A549 treated with AZD9567 at 1 μM for 4 hours (cell line): ENCODE data around the gene RPF1. TPM values are rescaled to one million over a fixed set of nuclear protein-coding genes. Genes with fewer than 3 reads are reported as not detected.

Source experiments
- total RNA-seq: library from RNA; stranded (reverse); fragments of 200-300 nt; extraction: Qiagen RNA extraction; gene quantifications from 5 replicates; pipeline ENCODE4 v1.2.3, GENCODE V29; 2022; ENCODE audit not compliant: insufficient read depth

The RPF1 gene, protein sequence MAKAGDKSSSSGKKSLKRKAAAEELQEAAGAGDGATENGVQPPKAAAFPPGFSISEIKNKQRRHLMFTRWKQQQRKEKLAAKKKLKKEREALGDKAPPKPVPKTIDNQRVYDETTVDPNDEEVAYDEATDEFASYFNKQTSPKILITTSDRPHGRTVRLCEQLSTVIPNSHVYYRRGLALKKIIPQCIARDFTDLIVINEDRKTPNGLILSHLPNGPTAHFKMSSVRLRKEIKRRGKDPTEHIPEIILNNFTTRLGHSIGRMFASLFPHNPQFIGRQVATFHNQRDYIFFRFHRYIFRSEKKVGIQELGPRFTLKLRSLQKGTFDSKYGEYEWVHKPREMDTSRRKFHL
- total RNA-seq = 31.0 to 35.9 TPM (median 34.4 TPM) in 5 replicates

DNA sequence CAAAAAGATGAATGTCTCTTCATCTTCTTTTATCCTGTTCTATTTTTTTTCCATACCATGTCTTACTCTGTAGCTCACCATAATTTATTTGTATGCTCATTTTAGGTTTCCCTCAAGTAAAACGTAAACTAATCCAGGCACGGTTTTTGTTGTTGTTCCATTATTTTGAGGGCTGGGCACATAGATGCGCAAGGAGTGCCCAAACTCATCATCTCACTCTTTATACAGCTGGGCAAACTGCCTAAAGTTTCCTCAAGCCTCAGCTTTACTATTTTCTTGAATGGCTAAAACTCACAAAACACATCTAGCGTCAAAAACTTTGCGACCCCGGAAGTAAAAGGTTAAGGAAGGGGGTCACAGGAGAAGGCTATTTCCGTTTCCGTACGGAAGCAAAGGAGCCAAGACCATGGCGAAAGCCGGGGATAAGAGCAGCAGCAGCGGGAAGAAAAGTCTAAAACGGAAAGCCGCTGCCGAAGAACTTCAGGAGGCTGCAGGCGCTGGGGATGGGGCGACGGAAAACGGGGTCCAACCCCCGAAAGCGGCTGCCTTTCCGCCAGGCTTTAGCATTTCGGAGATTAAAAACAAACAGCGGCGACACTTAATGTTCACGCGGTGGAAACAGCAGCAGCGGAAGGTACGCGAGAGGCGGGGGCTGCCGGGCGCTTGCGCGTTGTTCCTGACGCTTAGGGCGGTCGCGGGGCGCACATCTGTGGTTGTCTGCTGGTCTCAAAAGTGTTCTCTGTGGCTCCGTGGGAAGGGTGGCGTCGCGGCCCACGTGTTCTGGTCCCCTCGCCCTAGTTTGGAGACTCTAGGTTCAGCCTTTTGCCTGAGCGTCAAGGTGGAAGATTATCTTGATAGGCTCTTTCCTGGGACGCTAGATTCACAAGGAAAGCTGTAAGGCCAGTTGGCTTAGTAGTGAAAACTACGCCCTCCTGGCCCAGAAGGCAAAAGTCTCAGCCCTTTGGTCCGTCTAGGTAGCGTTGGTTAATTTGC is at the start of gene RPF1:
RPF1 (plus strand) TSS at position 391 of the 993 bp plus-strand sequence; CDS start at position 407, 16 bp downstream.

DNA sequence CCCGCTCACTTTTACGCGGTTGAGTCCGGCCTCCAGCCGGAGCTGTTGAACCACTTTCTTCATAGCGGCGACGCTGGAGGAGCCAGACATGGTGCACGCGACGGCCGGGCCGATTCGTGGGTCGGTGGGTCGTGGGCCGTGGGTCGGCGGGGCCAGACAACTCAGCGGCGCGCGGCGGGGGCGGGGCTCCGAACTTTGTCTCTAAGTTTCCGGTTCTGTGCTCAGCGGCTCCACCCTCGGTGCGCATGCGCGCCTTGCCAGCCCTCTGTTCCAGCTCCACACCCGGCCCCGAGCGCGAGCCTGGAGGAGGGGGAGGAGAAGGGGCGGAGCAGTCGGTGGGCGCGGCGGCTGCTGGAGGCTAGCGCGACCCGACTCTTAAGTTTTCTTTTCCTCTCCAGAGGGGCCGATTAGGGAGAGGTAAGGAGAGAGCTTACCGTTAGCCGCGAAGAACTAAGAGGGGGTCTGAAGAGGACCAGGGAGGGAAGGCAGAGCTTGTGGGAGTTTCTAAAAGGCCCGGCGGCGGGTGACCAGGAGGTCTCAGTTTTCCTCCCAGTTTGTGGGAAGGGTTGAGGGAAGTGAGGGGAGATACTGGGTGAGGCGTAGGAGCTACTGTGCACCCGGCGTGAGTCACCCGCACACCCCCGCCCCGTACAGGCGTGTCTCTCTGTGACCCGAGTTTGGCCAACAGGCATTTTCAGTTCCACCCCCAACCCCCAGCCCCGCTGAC is 27.1 kb downstream of the RPF1 start, which contains the start of the genes GNG5 and SPATA1:
GNG5 (minus strand) TSS at position 580 of the 727 bp plus-strand sequence; CDS start at position 90, 490 bp downstream.
SPATA1 (plus strand) TSS at position 385 of the 727 bp plus-strand sequence. CDS start 9,974 bp downstream, outside the sequence.

Other genes with a start within 250 kb of the RPF1 start
- gene SAMD13, start 177.6 kb upstream of the RPF1 start, total RNA-seq = 0.29 to 0.49 TPM (median 0.39 TPM) in 4 of 5 replicates, not detected in the other
- gene DNASE2B, start 80.8 kb upstream of the RPF1 start, total RNA-seq = not detected in 5 replicates
- gene SPATA1, start 27.1 kb downstream of the RPF1 start, total RNA-seq = 0.63 to 1.2 TPM (median 1.1 TPM) in 4 of 5 replicates, not detected in the other
- 186 to 200 TPM (median 191 TPM) in 5 replicates for gene GNG5, start 27.3 kb downstream of the RPF1 start, total RNA-seq
- 4.9 to 9.1 TPM (median 6.4 TPM) in 5 replicates for gene CTBS, start 95.2 kb downstream of the RPF1 start, total RNA-seq
- 7.8 to 12.7 TPM (median 11.7 TPM) in 5 replicates for gene SSX2IP, start 211.2 kb downstream of the RPF1 start, total RNA-seq